Mononuclear cell (primary cell): ENCODE results near the gene SEMA4A. TPM values are rescaled to one million over a fixed set of nuclear protein-coding genes. Genes with fewer than 3 reads are reported as not detected.
"Not testable (repeated sequence)": the region's sequence is repeated elsewhere in the genome, so short reads cannot be mapped to it uniquely, and the experiment has no call there.

Experiments used
- H3K27me3 ChIP-seq: 2 replicates; pipeline ENCODE4 v1.6.0; 2011; ENCODE audit warnings: low read length, control low read depth; ENCODE audit not compliant: insufficient read depth
- H3K4me1 ChIP-seq: 2 replicates; pipeline ENCODE4 v1.5.1; 2011; ENCODE audit warnings: mild to moderate bottlenecking, low read length, control low read depth; ENCODE audit not compliant: insufficient read depth
- H3K4me3 ChIP-seq: 2 replicates; pipeline ENCODE4 v1.5.1; 2011; ENCODE audit warnings: mild to moderate bottlenecking, low read length, moderate library complexity
- H3K9me3 ChIP-seq: 2 replicates; pipeline ENCODE4 v1.5.1; 2011; ENCODE audit warnings: low read depth, mild to moderate bottlenecking, control low read depth, low read length
- total RNA-seq: library from RNA; depleted of rRNA; stranded (reverse); fragments of >200 nt; gene quantifications from one replicate; pipeline ENCODE4 v1.2.3, GENCODE V29; 2012

SEMA4A gene
- total RNA-seq, 1 donor, result 30.4 TPM

GRCh38 chr1:156115514-156116374 lies 37.6 kb upstream of the SEMA4A start:
- Histone ChIP-seq H3K4me1 (peaks cover 40% of the 10 kb centered on the region), H3K9me3 (no peaks in the 10 kb centered on the region), H3K4me3 (peak overlapping the region; percentile 59), H3K27me3 (peaks cover 55% of the 10 kb centered on the region)

GRCh38 chr1:156116731-156117130 lies 36.7 kb upstream of the SEMA4A start:
- Histone ChIP-seq H3K27me3 (peaks cover 52% of the 10 kb centered on the region), H3K4me1 (peaks cover 42% of the 10 kb centered on the region)
- H3K9me3 ChIP-seq, H3K4me3 ChIP-seq: not testable (repeated sequence)

GRCh38 chr1:156117414-156118176 lies 35.8 kb upstream of the SEMA4A start:
- Histone ChIP-seq H3K4me3 (no peak overlapping the region), H3K9me3 (no peaks in the 10 kb centered on the region), H3K4me1 (peaks cover 44% of the 10 kb centered on the region), H3K27me3 (peaks cover 51% of the 10 kb centered on the region)

- no peaks in the 10 kb centered on the region for H3K9me3 ChIP-seq
- peaks cover 50% of the 10 kb centered on the region for H3K27me3 ChIP-seq
- peaks cover 51% of the 10 kb centered on the region for H3K4me1 ChIP-seq
- no peak overlapping the region for H3K4me3 ChIP-seq
These were observed 35.1 kb upstream of the SEMA4A start for GRCh38 chr1:156118177-156118868.

GRCh38 chr1:156119503-156120209 lies 33.7 kb upstream of the SEMA4A start:
- Histone ChIP-seq H3K27me3 (peaks cover 40% of the 10 kb centered on the region), H3K4me3 (no peak overlapping the region), H3K4me1 (peaks cover 55% of the 10 kb centered on the region), H3K9me3 (no peaks in the 10 kb centered on the region)

GRCh38 chr1:156120318-156120717 lies 33.1 kb upstream of the SEMA4A start:
- Histone ChIP-seq H3K4me1 (peaks cover 55% of the 10 kb centered on the region), H3K9me3 (no peaks in the 10 kb centered on the region), H3K4me3 (no peak overlapping the region), H3K27me3 (peaks cover 33% of the 10 kb centered on the region)

GRCh38 chr1:156121005-156121404 lies 32.4 kb upstream of the SEMA4A start:
- H3K9me3 ChIP-seq, H3K4me3 ChIP-seq: not testable (repeated sequence)
- Histone ChIP-seq H3K27me3 (peaks cover 26% of the 10 kb centered on the region), H3K4me1 (peaks cover 55% of the 10 kb centered on the region)

- H3K4me1 ChIP-seq, result peaks cover 59% of the 10 kb centered on the region
- no peaks in the 10 kb centered on the region for H3K9me3 ChIP-seq
- H3K27me3 ChIP-seq, result peaks cover 26% of the 10 kb centered on the region
These were observed 31.9 kb upstream of the SEMA4A start for GRCh38 chr1:156121457-156121856.

GRCh38 chr1:156122086-156122485 lies 31.3 kb upstream of the SEMA4A start:
- Histone ChIP-seq H3K4me3 (no peak overlapping the region), H3K27me3 (peaks cover 26% of the 10 kb centered on the region), H3K9me3 (no peaks in the 10 kb centered on the region), H3K4me1 (peaks cover 66% of the 10 kb centered on the region)

More at GRCh38 chr1:156121457-156121856, 31.9 kb upstream of the SEMA4A start:
- no peak overlapping the region for H3K4me3 ChIP-seq

- Histone ChIP-seq H3K4me1 (peaks cover 72% of the 10 kb centered on the region), H3K4me3 (no peak overlapping the region)
These were observed 30.6 kb upstream of the SEMA4A start for GRCh38 chr1:156122519-156123355.

GRCh38 chr1:156123356-156124196 lies 29.8 kb upstream of the SEMA4A start:
- Histone ChIP-seq H3K27me3 (peaks cover 14% of the 10 kb centered on the region), H3K9me3 (no peaks in the 10 kb centered on the region), H3K4me1 (peaks cover 80% of the 10 kb centered on the region), H3K4me3 (no peak overlapping the region)

More at GRCh38 chr1:156122519-156123355, 30.6 kb upstream of the SEMA4A start:
- H3K27me3 ChIP-seq, result peaks cover 22% of the 10 kb centered on the region
- H3K9me3 ChIP-seq, result no peaks in the 10 kb centered on the region

GRCh38 chr1:156124557-156125483 lies 28.6 kb upstream of the SEMA4A start:
- Histone ChIP-seq H3K9me3 (no peaks in the 10 kb centered on the region), H3K27me3 (peaks cover 19% of the 10 kb centered on the region), H3K4me3 (no peak overlapping the region), H3K4me1 (peaks cover 86% of the 10 kb centered on the region)
